ENCODE results near the gene TUBB4A.
A peak's percentile ranks its signal among the peaks of the same experiment; 100 is the strongest.

The TUBB4A gene

GRCh38 chr19:6499052-6499790, 2.9 kb downstream of the TUBB4A start:
- DNase-seq (ENCODE audit: extremely low spot score, insufficient read length, low read depth) (no peak), FAIRE-seq (no peak)

- DNase-seq (ENCODE audit: extremely low spot score, insufficient read length, low read depth) = no peak
Observed at GRCh38 chr19:6498294-6499036, 3.6 kb downstream of the TUBB4A start.

GRCh38 chr19:6495947-6496346, 6.2 kb downstream of the TUBB4A start:
- no peak for DNase-seq (ENCODE audit: extremely low spot score, insufficient read length, low read depth)
- no peak for FAIRE-seq

More at GRCh38 chr19:6498294-6499036, 3.6 kb downstream of the TUBB4A start:
- no peak for FAIRE-seq

GRCh38 chr19:6494438-6495036, 7.6 kb downstream of the TUBB4A start:
- FAIRE-seq (no peak), DNase-seq (ENCODE audit: extremely low spot score, insufficient read length, low read depth) (no peak)

GRCh38 chr19:6491802-6492592, 10.1 kb downstream of the TUBB4A start:
- DNase-seq (ENCODE audit: extremely low spot score, insufficient read length, low read depth) = no peak
- FAIRE-seq = no peak

- FAIRE-seq = no peak
Observed at GRCh38 chr19:6490134-6490533, 12.0 kb downstream of the TUBB4A start.

GRCh38 chr19:6489278-6490061, 12.6 kb downstream of the TUBB4A start:
- FAIRE-seq (peak; percentile 97), DNase-seq (ENCODE audit: extremely low spot score, insufficient read length, low read depth) (peak; percentile 40)

More at GRCh38 chr19:6490134-6490533, 12.0 kb downstream of the TUBB4A start:
- DNase-seq (ENCODE audit: extremely low spot score, insufficient read length, low read depth) = no peak

- DNase-seq (ENCODE audit: extremely low spot score, insufficient read length, low read depth) = no peak
- FAIRE-seq = no peak
Observed at GRCh38 chr19:6484831-6485230, 17.3 kb downstream of the TUBB4A start.

GRCh38 chr19:6484230-6484629, 17.9 kb downstream of the TUBB4A start:
- no peak for DNase-seq (ENCODE audit: extremely low spot score, insufficient read length, low read depth)

GRCh38 chr19:6483235-6483634, 18.9 kb downstream of the TUBB4A start:
- FAIRE-seq (no peak), DNase-seq (ENCODE audit: extremely low spot score, insufficient read length, low read depth) (no peak)

More at GRCh38 chr19:6484230-6484629, 17.9 kb downstream of the TUBB4A start:
- FAIRE-seq = no peak

GRCh38 chr19:6482343-6482686, 19.8 kb downstream of the TUBB4A start:
- no peak for FAIRE-seq

GRCh38 chr19:6481541-6482342, 20.4 kb downstream of the TUBB4A start, which contains the start of gene DENND1C:
TSS of gene DENND1C (minus strand) at chr19:6481787. CDS start at chr19:6481695, 92 bp downstream.
- DNase-seq (ENCODE audit: extremely low spot score, insufficient read length, low read depth) (no peak), FAIRE-seq (peak; percentile 89)

More at GRCh38 chr19:6482343-6482686, 19.8 kb downstream of the TUBB4A start:
- no peak for DNase-seq (ENCODE audit: extremely low spot score, insufficient read length, low read depth)

- DNase-seq (ENCODE audit: extremely low spot score, insufficient read length, low read depth) (no peak), FAIRE-seq (peak; percentile 61)
Observed at GRCh38 chr19:6480848-6481415, 21.2 kb downstream of the TUBB4A start.

GRCh38 chr19:6479836-6480398, 22.2 kb downstream of the TUBB4A start:
- FAIRE-seq = no peak
- no peak for DNase-seq (ENCODE audit: extremely low spot score, insufficient read length, low read depth)

- DNase-seq (ENCODE audit: extremely low spot score, insufficient read length, low read depth) (no peak), FAIRE-seq (no peak)
Observed at GRCh38 chr19:6478815-6479214, 23.3 kb downstream of the TUBB4A start.

GRCh38 chr19:6476896-6477431, 25.1 kb downstream of the TUBB4A start:
- FAIRE-seq (no peak), DNase-seq (ENCODE audit: extremely low spot score, insufficient read length, low read depth) (no peak)

- peak; percentile 91 for FAIRE-seq
- peak; percentile 58 for DNase-seq (ENCODE audit: extremely low spot score, insufficient read length, low read depth)
Observed at GRCh38 chr19:6476155-6476895, 25.8 kb downstream of the TUBB4A start.
